B cell (primary cell): ENCODE data around the gene RNF166. TPM values are rescaled to one million over a fixed set of nuclear protein-coding genes. Genes with fewer than 3 reads are reported as not detected.

Source experiments
- ATAC-seq: fragments of 200-7000 bp; cut with Tn5 transposase; one replicate; pipeline ENCODE4 v1.10.0; 2021; ENCODE audit warnings: low read depth, mild to moderate bottlenecking, moderate number of reproducible peaks, moderate library complexity
- CTCF ChIA-PET: fragments of 350-600 bp; sonication (Branson Sonifier 250); formaldehyde crosslinking; loops from one replicate; lab custom pipeline; 2021; ENCODE audit warnings: antibody characterized with exemption, inconsistent platforms; lab: Charles Lee
- POLR2A ChIA-PET: fragments of 350-600 bp; sonication (Branson Sonifier 250); formaldehyde crosslinking; loops from one replicate; lab custom pipeline; 2021; ENCODE audit warnings: antibody characterized with exemption; lab: Charles Lee
- DNase-seq: peaks from one replicate; pipeline ENCODE4 v3.0.0; 2013
- H2AFZ ChIP-seq: 2 replicates; pipeline ENCODE4 v1.6.1; 2012; ENCODE audit warnings: mild to moderate bottlenecking, low read depth, low read length; ENCODE audit not compliant: insufficient read depth, poor library complexity, severe bottlenecking
- H3K27ac ChIP-seq, 2 donors: 1 replicate in 1 of 2; 2 replicates in 1 of 2; pipeline ENCODE4 v1.5.1; 2012 to 2013; ENCODE audit warnings: low read length in 2 of 2, mild to moderate bottlenecking in 2 of 2, moderate library complexity in 1 of 2
- H3K27me3 ChIP-seq, 4 experiments: fragments of 200-600 bp in 1 of 4; sonication (generic) in 1 of 4; replicated peaks in 1 of 4; 1 replicate in 2 of 4; 2 replicates in 2 of 4; pipeline versions ENCODE4 v1.6.1 to v1.7.0; 2013 to 2016; ENCODE audit warnings: low read length in 3 of 4, mild to moderate bottlenecking in 2 of 4, mixed read lengths in 1 of 4, moderate library complexity in 1 of 4; ENCODE audit not compliant: insufficient read depth in 4 of 4, control insufficient read depth in 3 of 4; ENCODE audit errors: control extremely low read depth in 1 of 4
- H3K36me3 ChIP-seq, 2 experiments: replicated peaks in 1 of 2; 1 replicate in 1 of 2; 2 replicates in 1 of 2; pipeline versions ENCODE4 v1.6.1 to v1.7.1; 2013; ENCODE audit warnings: low read length in 1 of 2; ENCODE audit not compliant: insufficient read depth in 2 of 2, control insufficient read depth in 1 of 2; ENCODE audit errors: control extremely low read depth in 1 of 2, extremely low read depth in 1 of 2
- H3K4me1 ChIP-seq, 2 donors: fragments of 200-600 bp in 1 of 2; sonication (generic) in 1 of 2; 1 replicate in 1 of 2; 2 replicates in 1 of 2; pipeline versions ENCODE4 v1.5.1 to v1.6.1; 2013 to 2017; ENCODE audit warnings: low read length in 2 of 2; ENCODE audit not compliant: control insufficient read depth in 2 of 2, insufficient read depth in 2 of 2
- H3K4me2 ChIP-seq: replicated peaks from 2 replicates; pipeline ENCODE3; 2012; ENCODE audit warnings: mild to moderate bottlenecking, low read depth, low read length; ENCODE audit not compliant: poor library complexity, severe bottlenecking
- H3K4me3 ChIP-seq, 5 experiments: fragments of 200-600 bp in 1 of 5; sonication (generic) in 1 of 5; 1 replicate in 3 of 5; 2 replicates in 2 of 5; pipeline versions ENCODE4 v1.5.1 to v1.7.0; 2011 to 2016; ENCODE audit warnings: low read length in 4 of 5, mild to moderate bottlenecking in 4 of 5, low read depth in 2 of 5, control low read depth in 1 of 5, moderate library complexity in 1 of 5; ENCODE audit not compliant: insufficient read depth in 1 of 5; ENCODE audit errors: control extremely low read depth in 1 of 5, extremely low read depth in 1 of 5
- H3K79me2 ChIP-seq: fragments of 200-600 bp; sonication (generic); one replicate; pipeline ENCODE4 v1.6.0; 2016; ENCODE audit warnings: low read length; ENCODE audit not compliant: control insufficient read depth, insufficient read depth
- H3K9ac ChIP-seq: fragments of 200-600 bp; sonication (generic); 2 replicates; pipeline ENCODE4 v1.6.1; 2017; ENCODE audit warnings: mild to moderate bottlenecking, low read length, moderate library complexity
- H3K9me3 ChIP-seq, 3 donors: one replicate each; pipeline versions ENCODE4 v1.6.1 to v1.7.1; 2013; ENCODE audit warnings: low read length in 2 of 3; ENCODE audit not compliant: control insufficient read depth in 2 of 3, insufficient read depth in 1 of 3; ENCODE audit errors: control extremely low read depth in 1 of 3
- H4K20me1 ChIP-seq: 2 replicates; pipeline ENCODE4 v1.6.0; 2012; ENCODE audit warnings: mild to moderate bottlenecking, low read length; ENCODE audit not compliant: insufficient read depth, control insufficient read depth, poor library complexity, severe bottlenecking
- H3K27ac Mint-ChIP-seq: one replicate; pipeline ENCODE4 v1.8.0; 2021; ENCODE audit warnings: mixed read lengths
- H3K27me3 Mint-ChIP-seq: one replicate; pipeline ENCODE4 v1.8.0; 2021; ENCODE audit warnings: mixed read lengths
- H3K4me1 Mint-ChIP-seq: one replicate; pipeline ENCODE4 v1.8.0; 2021; ENCODE audit warnings: mixed read lengths
- H3K4me3 Mint-ChIP-seq: one replicate; pipeline ENCODE4 v1.8.0; 2021; ENCODE audit warnings: mixed read lengths
- H3K9me3 Mint-ChIP-seq: one replicate; pipeline ENCODE4 v1.8.0; 2022; ENCODE audit warnings: mixed read lengths; ENCODE audit not compliant: insufficient read depth
- EZH2 ChIP-seq: IDR thresholded peaks from 2 replicates; pipeline ENCODE4 v1.6.1; 2012; ENCODE audit warnings: borderline replicate concordance, low read depth, mild to moderate bottlenecking, moderate library complexity, low read length; ENCODE audit not compliant: insufficient read depth, poor library complexity, severe bottlenecking
- WGBS: methylation state at CpG from one replicate; pipeline ENCODE4 v1.1.5; 2013; ENCODE audit warnings: missing lambda C conversion rate; ENCODE audit not compliant: insufficient coverage; 5-methylcytosine and 5-hydroxymethylcytosine counted together
- intact Hi-C: fragments of 100-400 bp; cut with micrococcal nuclease; formaldehyde crosslinking; loops from one replicate; pipeline ENCODE4 v1.10.0; 2022
- polyA plus RNA-seq: library from polyadenylated mRNA; depleted of rRNA; stranded (reverse); fragments of >200 nt; gene quantifications from 2 replicates; pipeline ENCODE4 v1.2.3, GENCODE V29; 2012
- total RNA-seq, 2 donors: library from RNA; stranded (reverse); fragments of 120-200 nt in 1 of 2; gene quantifications; 1 replicate in 1 of 2; 2 replicates in 1 of 2; pipeline versions ENCODE4 v1.2.3 to v1.2.4, GENCODE V29; 2013 to 2022
- TF ChIP-seq, protein P1 (sequence below): fragments of 200-600 bp; IDR thresholded peaks from one replicate; pipeline ENCODE4 v1.8.0; 2022; ENCODE audit warnings: antibody characterized with exemption, mild to moderate bottlenecking

Gene RNF166
- total and polyA plus RNA-seq, 2 donors (not counting 1 experiment from before 2014, with no cell fraction given): 64.1 to 65.0 TPM

GRCh38 chr16:88693420-88694177 lies 12.6 kb downstream of the RNF166 start:
- H3K36me3 ChIP-seq: peaks cover 0 to 35% of the 10 kb centered on the region in 2 experiments
- peaks cover 23% of the 10 kb centered on the region for H4K20me1 ChIP-seq
- ChIA-PET POLR2A (interaction anchor here (0.7 kb wide), 1 partner anchor 50 kb away, joined by 3 read pairs; no protein-coding TSS in a partner anchor), CTCF (no interaction called here)
- H3K4me1 ChIP-seq: peaks cover 24 to 50% of the 10 kb centered on the region in 2 donors
- no peak overlapping the region for H3K4me3 ChIP-seq
- TF ChIP-seq, protein P1, sequence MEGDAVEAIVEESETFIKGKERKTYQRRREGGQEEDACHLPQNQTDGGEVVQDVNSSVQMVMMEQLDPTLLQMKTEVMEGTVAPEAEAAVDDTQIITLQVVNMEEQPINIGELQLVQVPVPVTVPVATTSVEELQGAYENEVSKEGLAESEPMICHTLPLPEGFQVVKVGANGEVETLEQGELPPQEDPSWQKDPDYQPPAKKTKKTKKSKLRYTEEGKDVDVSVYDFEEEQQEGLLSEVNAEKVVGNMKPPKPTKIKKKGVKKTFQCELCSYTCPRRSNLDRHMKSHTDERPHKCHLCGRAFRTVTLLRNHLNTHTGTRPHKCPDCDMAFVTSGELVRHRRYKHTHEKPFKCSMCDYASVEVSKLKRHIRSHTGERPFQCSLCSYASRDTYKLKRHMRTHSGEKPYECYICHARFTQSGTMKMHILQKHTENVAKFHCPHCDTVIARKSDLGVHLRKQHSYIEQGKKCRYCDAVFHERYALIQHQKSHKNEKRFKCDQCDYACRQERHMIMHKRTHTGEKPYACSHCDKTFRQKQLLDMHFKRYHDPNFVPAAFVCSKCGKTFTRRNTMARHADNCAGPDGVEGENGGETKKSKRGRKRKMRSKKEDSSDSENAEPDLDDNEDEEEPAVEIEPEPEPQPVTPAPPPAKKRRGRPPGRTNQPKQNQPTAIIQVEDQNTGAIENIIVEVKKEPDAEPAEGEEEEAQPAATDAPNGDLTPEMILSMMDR: no peak
- TF ChIP-seq EZH2: no peak
- no peak overlapping the region for H3K27ac ChIP-seq
- H3K9me3 ChIP-seq: no peaks in the 10 kb centered on the region
- Mint-ChIP-seq H3K27me3 (no peaks in the 10 kb centered on the region), H3K4me3 (no peak overlapping the region), H3K9me3 (no peaks in the 10 kb centered on the region), H3K27ac (no peak overlapping the region), H3K4me1 (peaks cover 37% of the 10 kb centered on the region)
- H3K79me2 ChIP-seq: peaks cover 16% of the 10 kb centered on the region
- H3K27me3 ChIP-seq: no peaks in the 10 kb centered on the region
- no peak overlapping the region for H3K9ac ChIP-seq
- intact Hi-C loops: no loop called here
- no peak overlapping the region for H2AFZ ChIP-seq
- peak overlapping the region; percentile 73 for H3K4me2 ChIP-seq
- WGBS: 93% methylated on average over 36 of the region's 39 CpGs
- DNase-seq: no peak
- no peak for ATAC-seq

- intact Hi-C loops: no loop called here
- no peak overlapping the region for H3K27ac Mint-ChIP-seq
- ATAC-seq (no peak), DNase-seq (no peak)
- peaks cover 19% of the 10 kb centered on the region for H4K20me1 ChIP-seq
- H3K27me3 ChIP-seq: no peaks in the 10 kb centered on the region
- H3K36me3 ChIP-seq: peaks cover 0 to 28% of the 10 kb centered on the region in 2 experiments
- H3K79me2 ChIP-seq: peaks cover 11% of the 10 kb centered on the region
- WGBS: 49% methylated on average over 5 of the region's 10 CpGs
- no peak overlapping the region for H3K27ac ChIP-seq
- peak overlapping the region; percentile 73 for H3K4me2 ChIP-seq
- CTCF ChIA-PET: no interaction called here
- H3K9ac ChIP-seq: no peak overlapping the region
- no peaks in the 10 kb centered on the region for H3K9me3 Mint-ChIP-seq
- H3K9me3 ChIP-seq: no peaks in the 10 kb centered on the region
- peaks cover 31% of the 10 kb centered on the region for H3K4me1 Mint-ChIP-seq
- POLR2A ChIA-PET: interaction anchor here (1.4 to 1.7 kb wide), 2 partner anchors 8 to 11 kb away, joined by 8 to 9 read pairs; no protein-coding TSS in a partner anchor
- TF ChIP-seq, protein P1: no peak
- no peak for TF ChIP-seq EZH2
- H3K4me3 Mint-ChIP-seq: no peak overlapping the region
- H2AFZ ChIP-seq: no peak overlapping the region
- H3K4me3 ChIP-seq: no peak overlapping the region
- H3K4me1 ChIP-seq: peaks cover 20 to 42% of the 10 kb centered on the region in 2 donors
- H3K27me3 Mint-ChIP-seq: no peaks in the 10 kb centered on the region
Measured at GRCh38 chr16:88692861-88693260, 13.3 kb downstream of the RNF166 start.
